GM20431 (cell line): Measurements from ENCODE around the gene DHRS4L2.
"Not testable (repeated sequence)": the region's sequence is repeated elsewhere in the genome, so short reads cannot be mapped to it uniquely, and the experiment has no call there.

ENCODE experiments used
- in situ Hi-C: fragments of 300-500 bp; cut with MseI, MboI; formaldehyde crosslinking; loops from one replicate; pipeline ENCODE4 v1.15.0; 2020; ENCODE audit warnings: low sequenced_read_pairs; ENCODE audit not compliant: unreplicated experiment

The DHRS4L2 gene

DNA sequence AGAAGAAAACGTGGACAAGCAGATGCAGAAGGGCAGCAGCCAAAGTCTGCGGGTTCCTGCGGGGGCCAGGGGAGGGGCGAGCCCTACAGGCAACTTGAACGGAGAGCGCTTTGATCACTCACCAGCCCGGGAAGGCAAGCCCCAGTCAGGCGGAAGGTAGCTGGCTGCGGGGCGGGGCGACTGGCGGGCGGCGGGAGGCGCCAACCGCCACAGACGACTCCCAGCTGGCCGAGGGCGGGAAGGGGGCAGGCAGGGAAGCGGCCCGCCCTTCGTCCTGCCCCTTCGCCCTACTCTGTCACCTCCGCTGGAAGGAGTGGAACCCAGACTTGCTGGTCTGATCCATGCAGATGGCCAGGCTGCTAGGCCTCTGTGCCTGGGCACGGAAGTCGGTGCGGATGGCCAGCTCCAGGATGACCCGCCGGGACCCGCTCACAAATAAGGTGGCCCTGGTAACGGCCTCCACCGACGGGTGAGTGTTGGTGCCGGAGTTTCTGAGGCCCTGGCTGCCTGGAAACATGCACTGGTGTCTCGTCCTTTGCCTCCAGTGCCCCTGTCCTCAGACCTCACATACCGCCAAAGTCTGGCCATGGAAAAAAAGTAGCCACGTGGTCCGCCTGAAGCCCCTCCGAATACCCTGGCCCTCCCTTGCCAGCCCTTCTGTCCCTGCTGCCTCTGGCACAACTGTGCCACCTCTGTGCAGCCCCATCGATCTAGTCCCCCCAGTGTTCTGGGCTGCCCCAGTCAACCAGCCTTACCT is at the start of gene DHRS4L2:
Gene DHRS4L2, plus strand, starts transcription at position 323 of the 757 bp plus-strand sequence. Its CDS starts 19 bp downstream, at position 342.
- in situ Hi-C loops: not testable (repeated sequence)

DNA sequence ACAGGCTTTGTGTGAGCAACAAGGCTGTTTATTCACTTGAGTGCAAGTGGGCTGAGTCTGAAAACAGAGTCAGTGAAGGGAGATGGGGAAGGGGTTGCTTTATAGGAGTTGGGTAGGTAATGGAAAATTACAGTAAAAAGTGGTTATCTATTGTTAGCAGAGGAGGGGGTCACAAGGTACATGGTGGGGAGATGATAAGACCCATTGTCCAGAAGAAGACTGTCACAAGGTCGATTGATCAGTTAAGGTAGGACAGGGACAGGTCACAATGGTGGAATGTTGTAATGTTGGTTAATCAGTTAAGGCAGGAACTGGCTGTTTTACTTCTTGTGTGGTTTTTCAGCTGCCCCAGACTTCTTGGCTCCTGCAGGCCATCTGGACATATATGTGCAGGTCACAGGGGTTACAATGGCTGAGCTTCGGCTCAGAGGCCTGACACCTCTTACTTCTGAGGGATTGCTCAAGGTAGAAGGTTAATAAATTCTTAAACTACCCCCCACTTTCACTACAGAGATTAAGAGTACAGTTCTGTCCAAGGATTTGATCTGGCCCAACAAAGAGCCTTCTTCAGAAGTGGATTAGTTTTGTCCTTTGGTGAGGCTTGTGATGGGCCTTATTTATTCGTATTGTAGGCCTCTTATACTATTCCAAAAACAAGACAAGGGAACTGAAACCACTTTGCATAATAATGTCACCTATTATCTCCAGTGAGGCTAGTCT is 49.0 kb upstream of the DHRS4L2 start:
- in situ Hi-C loops: no loop called here

DNA sequence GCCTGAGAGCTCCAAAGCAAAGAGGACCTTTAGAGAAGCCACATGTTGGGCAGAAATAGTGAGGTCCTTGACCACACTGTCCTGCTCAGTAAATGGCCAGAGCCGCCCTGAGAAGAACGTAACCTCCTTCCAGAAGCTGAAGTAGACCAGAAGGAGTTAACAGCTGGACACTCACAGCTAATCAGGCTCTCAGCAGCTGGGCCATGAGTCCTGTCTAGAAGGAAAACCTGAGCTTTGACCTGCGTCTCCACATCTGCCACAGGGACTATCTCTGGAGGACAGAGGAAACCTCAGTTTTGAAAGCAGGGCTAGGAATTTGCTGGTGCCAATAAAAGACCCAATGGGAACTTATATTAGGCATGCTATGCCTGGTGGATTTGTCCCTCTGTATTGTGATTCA is 47.5 kb upstream of the DHRS4L2 start:
- in situ Hi-C loops: no loop called here

DNA sequence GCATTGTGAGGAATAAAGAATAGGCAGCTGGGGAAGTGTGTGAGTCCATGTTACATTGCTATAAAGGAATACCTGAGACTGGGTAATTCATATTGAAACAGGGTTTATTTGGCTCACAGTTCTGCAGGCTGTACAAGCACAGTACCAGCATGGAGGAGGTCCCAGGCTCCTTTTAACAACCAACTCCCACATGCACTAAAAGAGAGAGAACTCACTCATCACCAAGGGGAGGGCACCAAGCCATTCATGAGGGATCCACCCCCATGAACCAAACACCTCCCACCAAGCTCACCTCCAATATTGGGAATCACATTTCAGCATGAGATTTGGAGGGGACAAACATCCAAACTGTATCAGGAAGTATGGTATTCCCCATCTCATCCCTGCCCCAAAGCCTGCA is 47.1 kb upstream of the DHRS4L2 start:
- in situ Hi-C loops: no loop called here

DNA sequence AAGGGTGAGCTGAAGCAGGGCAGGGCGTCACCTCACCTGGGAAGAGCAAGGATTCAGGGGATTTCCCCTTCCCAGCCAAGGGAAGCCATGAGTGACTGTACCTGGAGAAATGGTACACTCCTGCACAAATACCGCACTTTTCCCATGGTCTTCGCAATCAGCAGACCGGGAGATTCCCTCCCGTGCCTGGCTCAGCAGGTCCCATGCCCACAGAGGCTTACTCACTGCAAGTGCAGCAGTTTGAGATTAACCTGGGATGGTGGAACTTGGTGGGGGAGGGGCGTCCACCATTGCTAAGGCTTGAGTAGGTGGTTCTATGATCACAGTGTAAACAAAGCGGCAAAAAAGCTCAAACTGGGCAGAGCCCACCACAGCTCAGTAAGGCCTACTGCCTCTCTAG is 46.1 kb upstream of the DHRS4L2 start:
- in situ Hi-C loops: no loop called here

DNA sequence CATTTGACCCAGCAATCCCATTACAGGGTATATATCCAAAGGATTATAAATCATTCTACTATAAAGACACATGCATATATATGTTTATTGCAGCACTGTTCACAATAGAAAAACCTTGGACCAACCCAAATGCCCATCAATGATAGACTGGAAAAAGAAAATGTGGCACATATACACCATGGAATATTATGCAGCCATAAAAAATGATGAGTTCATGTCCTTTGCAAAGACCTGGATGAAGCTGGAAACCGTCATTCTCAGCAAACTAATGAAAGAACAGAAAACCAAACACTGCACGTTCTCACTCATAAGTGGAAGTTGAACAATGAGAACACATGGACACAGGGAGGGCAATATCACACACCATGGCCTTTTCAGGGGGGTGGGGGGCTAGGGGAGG is 39.7 kb upstream of the DHRS4L2 start:
- in situ Hi-C loops: not testable (repeated sequence)

DNA sequence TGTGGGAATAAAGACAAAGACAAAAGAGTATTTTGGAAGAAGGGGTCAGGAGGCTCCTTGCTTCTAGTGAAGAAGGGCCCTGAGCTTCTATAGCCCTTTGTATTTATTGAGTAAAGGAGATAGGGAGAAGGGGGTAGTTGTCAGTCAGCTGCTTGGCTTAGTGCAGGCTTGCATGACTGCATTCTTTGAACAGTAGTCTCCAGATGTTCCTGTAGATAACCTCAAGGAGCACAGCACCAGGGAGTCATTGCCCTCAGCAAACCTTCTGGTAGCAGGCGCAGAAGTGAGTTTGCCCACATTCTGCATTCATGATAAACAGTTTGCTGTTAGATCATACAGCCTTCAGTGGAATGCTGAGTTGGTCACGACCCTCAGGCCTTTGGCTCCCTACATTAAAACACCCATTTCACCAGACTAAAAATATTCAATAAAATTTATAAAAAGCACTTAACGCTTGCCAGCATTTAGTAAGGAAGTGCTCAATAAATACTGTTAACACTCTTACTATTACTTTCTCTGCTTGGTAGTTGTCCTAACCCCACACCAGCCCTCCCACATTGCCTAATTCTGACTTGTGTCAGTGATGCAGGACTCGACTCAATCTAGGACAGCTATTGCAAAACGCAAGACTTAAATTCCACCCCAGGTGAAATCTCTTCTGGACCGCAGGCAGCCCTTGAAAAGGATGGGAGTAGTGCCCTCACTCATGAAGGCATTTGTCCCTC is 38.2 kb upstream of the DHRS4L2 start:
- in situ Hi-C loops: no loop called here

DNA sequence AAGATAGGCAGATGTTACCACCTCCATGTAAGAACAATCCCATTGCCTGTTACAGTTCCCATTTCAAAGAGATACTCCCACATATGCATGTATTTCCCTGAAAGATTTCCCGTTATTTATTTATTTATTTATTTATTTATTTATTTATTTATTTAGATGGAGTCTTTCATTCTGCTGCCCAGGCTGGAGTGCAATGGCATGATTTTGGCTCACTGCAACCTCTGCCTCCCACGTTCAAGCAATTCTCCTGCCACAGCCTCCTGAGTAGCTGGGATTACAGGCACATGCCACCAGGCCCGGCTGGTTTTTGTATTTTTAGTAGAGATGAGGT is 37.6 kb upstream of the DHRS4L2 start:
- in situ Hi-C loops: not testable (repeated sequence)

DNA sequence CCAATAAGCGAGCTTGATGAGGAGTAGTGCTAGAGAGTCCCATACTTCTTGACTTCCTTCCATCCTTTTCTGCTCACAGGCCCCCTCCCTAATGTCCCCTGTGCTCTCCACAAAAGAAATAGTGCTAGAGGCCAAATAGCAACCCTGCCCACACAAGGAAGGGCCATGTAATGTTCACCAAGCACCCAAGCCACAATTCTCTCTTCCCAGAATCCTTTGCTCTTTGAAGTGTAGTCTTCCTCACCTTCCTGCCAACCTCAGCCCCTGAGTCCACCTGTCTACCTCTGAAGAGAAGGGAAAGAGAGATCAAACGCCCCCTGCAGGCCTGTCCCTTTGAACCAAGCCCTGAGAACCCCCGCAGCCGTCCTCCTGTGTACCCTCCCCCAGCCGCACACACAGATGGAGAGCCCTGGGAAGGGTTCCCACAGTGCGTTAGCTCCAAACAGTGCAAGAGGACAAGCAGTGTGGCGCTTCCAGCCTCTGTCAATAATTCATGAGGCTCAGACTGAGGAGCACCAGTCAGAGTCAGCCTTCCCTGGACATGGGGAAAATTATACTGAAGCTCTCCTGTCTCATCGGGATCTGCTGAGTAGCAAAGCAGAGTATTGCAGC is 37.0 kb upstream of the DHRS4L2 start:
- in situ Hi-C loops: no loop called here

DNA sequence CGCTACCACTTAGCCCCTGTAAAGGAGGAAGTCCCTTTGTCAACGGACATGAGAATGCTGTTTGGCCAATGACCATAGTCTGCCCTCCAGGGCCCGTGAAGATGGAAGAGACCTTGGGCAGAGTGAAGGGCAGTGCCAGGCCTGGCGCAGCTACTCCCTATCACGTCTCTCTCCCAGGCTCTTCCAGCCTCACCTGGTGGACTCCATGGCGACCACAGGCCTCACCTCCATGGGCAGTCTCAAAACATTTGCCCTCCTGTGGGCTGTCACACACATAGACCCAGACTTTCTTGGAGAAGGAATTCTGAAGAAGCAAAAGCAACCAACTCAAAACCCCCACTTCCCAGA is 35.6 kb upstream of the DHRS4L2 start:
- in situ Hi-C loops: not testable (repeated sequence)

DNA sequence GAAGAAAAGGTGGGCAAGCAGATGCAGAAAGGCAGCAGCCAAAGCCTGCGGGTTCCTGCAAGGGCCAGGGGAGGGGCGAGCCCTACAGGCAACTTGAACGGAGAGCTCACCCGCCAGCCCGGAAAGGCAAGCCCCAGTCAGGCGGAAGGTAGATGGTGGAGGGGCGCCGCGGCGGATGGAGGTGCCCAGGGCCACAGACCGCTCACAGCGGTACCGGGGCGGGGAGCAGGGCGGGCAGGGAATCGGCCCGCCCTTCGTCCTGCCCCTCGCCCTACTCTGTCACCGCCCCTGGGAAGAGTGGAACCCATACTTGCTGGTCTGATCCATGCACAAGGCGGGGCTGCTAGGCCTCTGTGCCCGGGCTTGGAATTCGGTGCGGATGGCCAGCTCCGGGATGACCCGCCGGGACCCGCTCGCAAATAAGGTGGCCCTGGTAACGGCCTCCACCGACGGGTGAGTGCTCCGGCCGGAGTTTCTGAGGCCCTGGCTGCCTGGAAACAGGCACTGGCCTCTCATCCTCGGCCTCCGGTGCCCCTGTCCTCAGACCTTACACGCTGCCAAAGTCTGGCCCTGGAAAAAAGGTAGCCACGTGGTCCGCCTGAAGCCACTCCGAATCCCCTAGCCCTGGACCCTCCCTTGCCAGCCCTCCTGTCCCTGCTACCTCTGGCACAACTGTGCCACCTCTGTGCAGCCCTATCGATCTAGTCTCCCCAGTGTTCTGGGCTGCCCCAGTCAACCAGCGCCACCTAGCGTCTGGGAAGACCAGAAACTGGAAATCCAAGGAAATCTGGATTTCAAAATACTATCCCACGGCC is 35.1 kb upstream of the DHRS4L2 start, which contains the start of gene DHRS4:
Gene DHRS4, plus strand, starts transcription at position 307 of the 815 bp plus-strand sequence. Its CDS starts 19 bp downstream, at position 326.
- in situ Hi-C loops: no loop called here

DNA sequence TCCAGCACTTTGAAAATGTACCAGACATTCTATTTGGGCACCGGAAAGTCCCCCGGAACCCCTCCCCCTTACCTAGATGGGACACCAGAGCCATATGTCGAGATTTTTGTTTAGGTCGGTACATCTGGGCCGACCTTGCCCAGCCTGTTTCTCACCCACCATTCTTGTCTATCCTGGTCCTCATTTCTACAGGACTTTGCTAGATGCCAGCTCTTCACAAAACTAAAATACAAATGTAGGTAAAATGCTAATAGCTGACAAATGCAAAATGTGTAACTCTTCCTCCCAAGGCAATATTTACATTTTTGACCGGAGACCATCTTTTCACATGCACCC is 34.5 kb upstream of the DHRS4L2 start:
- in situ Hi-C loops: not testable (repeated sequence)

DNA sequence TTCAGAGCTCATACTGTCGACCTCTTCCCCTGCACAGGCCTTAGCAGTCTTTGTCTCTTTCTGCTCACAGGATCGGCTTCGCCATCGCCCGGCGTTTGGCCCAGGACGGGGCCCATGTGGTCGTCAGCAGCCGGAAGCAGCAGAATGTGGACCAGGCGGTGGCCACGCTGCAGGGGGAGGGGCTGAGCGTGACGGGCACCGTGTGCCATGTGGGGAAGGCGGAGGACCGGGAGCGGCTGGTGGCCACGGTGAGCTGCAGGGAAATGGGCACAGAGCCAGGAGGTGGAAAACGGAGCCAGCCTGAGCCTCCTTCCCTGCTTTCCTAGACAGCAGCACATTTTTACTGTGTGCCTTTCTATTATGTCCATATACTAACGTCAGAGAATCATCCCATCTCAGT is 33.8 kb upstream of the DHRS4L2 start:
- in situ Hi-C loops: not testable (repeated sequence)

DNA sequence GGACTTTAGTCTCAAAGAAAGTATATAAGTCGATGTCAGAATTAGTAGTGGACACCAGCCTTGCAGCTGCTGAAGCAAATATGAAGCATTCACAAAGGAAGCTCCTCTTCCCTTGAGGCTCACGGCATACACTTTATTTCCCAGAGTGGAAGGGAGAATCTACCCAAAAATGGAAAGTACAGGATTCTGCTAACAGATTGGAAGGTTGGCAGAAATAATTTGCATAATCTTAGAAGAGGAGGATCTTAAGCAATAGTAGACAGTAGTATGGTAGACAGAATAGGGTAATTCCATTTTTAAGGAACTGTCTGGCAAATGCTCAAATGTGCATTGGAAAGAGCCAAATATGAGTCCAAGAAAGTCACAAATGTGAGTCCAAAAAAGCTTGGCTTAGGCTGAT is 32.9 kb upstream of the DHRS4L2 start:
- in situ Hi-C loops: not testable (repeated sequence)

DNA sequence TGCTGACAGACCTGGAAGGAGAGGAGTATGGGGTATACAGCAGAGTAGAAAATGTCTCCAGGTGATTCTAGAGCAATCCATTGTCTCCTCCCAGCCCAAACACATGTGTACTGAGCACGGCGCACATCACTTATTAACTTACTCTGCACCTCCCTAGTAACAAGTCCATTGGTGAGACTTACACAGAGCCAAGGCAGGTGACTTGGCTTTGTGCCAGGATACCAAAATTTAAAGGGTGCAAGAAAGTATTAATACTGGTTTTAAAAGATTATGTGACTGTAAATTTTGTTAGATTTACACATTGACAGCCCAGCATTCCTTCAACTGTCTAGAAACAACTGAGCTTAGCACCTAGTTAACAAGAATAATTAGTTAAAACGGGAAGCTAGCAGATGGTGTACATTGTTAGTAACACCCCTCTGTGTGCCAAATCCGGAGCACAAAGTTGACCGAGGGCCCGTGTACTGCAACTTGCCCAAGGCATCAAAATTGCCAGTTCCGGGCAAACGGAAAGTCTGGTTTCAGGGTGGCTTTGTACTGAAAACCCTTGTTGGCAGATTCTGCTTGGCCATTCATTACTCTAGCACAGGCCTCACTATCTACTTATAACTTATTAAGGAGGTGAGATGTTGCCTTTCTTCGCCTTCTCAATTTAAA is 30.7 kb upstream of the DHRS4L2 start:
- in situ Hi-C loops: not testable (repeated sequence)

DNA sequence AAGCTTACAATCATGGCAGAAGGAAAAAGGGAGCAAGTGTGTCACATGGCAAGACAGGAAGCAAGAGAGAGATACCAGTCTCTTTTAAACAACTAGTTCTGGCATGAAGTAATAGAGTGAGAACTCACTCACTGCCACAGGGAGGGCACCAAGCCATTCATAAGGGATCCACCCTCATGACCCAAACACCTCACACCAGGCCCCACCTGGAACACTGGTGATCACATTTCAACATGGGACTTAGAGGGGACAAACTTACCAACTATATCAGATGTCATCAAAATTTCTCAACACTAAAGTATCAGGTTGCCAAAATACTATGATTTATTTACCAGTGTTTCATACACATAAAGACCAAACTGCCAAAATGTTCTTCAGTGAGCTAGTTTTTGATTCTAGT is 27.8 kb upstream of the DHRS4L2 start:
- in situ Hi-C loops: not testable (repeated sequence)

DNA sequence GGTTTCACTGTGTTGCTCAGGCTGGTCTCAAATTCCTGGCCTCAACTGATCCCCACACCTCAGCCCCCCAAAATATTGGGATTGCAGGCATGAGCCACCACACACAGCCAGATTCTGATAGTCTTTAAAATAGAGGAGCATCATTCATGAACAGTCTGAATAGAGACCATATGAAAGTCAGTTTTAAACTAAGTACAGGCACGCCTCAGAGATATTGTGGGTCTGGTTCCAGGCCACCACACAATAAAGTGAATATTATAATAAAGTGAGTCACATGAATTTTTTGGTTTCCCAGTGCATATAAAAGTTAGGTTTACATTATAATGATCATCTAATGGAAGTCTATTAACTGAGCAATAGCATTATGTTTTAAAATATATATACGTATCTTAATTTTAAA is 27.0 kb upstream of the DHRS4L2 start:
- in situ Hi-C loops: not testable (repeated sequence)

DNA sequence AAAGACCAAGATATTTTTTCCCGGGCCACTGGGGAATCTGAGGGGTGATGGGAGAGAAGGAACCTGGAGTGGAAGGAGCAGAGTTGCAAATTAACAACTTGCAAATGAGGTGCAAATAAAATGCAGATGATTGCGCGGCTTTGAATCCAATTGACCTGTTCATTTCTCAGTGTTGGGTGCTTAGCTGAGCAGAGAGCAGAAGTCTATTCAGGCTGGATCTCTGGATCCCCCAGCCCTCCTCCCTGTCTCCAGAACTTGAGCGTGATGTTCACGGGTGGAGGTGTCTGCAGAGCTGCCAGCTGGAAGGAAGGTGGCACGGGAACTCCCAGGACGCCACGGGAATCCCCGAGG is 19.6 kb upstream of the DHRS4L2 start:
- in situ Hi-C loops: not testable (repeated sequence)

DNA sequence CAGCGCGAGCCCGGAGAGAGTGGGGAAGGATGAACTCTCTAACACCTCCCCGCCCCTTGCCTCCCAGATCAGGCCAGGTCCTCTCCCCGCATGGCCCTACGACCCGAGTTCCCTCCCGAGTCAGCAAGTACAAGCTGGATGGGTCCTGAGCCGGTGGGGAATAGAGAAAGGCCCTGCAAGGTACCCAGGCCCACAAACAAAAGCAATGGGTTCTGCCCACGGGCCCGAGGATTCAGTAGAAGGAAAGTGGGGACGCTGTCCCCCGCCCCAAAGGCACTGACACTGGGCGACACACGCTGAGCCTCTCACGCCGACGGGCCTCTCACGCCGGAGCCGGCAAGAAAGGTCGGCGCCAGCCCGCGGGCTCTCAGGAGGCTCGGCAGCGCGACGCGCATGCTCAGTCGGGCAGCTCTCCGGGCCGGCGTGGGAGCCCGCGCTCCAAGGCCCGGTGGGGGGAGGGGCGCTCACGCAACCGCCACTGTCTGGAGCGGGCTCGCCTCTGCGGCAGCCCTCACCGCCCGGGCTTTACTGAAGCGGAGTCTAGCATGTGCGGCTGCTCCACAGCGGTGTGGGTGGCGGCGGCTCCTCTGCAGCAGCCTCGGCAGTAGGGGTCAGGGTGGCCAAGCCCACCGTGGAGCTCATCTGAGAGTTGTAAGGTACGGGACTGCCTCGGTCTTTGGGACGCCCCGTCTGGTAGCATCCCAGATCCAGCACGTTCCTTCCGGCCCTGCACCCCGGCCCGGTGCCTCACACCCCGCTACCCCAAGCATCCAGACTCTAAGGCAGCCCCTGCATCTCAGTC is 19.0 kb upstream of the DHRS4L2 start:
- in situ Hi-C loops: not testable (repeated sequence)
